Measurements from ENCODE around the gene UNCX. TPM values are rescaled to one million over a fixed set of nuclear protein-coding genes. Genes with fewer than 3 reads are reported as not detected.

UNCX gene
- total and polyA plus RNA-seq, 2 of the 4 experiments (the other 2 are of a cell fraction) = not detected

GRCh38 chr7:1281068-1281467, 48.4 kb downstream of the UNCX start:
- peaks cover 22% of the 10 kb centered on the region for H3K27me3 ChIP-seq (ENCODE audit: control insufficient read depth, insufficient read depth, low read length)
- TF ChIP-seq, protein P1, sequence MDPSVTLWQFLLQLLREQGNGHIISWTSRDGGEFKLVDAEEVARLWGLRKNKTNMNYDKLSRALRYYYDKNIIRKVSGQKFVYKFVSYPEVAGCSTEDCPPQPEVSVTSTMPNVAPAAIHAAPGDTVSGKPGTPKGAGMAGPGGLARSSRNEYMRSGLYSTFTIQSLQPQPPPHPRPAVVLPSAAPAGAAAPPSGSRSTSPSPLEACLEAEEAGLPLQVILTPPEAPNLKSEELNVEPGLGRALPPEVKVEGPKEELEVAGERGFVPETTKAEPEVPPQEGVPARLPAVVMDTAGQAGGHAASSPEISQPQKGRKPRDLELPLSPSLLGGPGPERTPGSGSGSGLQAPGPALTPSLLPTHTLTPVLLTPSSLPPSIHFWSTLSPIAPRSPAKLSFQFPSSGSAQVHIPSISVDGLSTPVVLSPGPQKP (IDR thresholded peaks at IDR 0.05; ENCODE audit: borderline replicate concordance, low read depth, low read length) = no peak
- TF ChIP-seq USF2 (IDR thresholded peaks at IDR 0.05; ENCODE audit: low read depth, low read length) = no peak
- TF ChIP-seq MAZ (IDR thresholded peaks at IDR 0.05; ENCODE audit: borderline replicate concordance, low read depth, low read length) = no peak
- TF ChIP-seq NFE2L2 (IDR thresholded peaks at IDR 0.05; ENCODE audit: low read depth, low read length) = no peak
- TF ChIP-seq MAFK (IDR thresholded peaks at IDR 0.05; ENCODE audit: low read depth, low read length) = no peak
- TF ChIP-seq CHD1 (IDR thresholded peaks at IDR 0.05; ENCODE audit: low read depth, low read length) = no peak
- TF ChIP-seq BHLHE40 (IDR thresholded peaks at IDR 0.05; ENCODE audit: low read depth, low read length) = no peak
- TF ChIP-seq, protein P2, sequence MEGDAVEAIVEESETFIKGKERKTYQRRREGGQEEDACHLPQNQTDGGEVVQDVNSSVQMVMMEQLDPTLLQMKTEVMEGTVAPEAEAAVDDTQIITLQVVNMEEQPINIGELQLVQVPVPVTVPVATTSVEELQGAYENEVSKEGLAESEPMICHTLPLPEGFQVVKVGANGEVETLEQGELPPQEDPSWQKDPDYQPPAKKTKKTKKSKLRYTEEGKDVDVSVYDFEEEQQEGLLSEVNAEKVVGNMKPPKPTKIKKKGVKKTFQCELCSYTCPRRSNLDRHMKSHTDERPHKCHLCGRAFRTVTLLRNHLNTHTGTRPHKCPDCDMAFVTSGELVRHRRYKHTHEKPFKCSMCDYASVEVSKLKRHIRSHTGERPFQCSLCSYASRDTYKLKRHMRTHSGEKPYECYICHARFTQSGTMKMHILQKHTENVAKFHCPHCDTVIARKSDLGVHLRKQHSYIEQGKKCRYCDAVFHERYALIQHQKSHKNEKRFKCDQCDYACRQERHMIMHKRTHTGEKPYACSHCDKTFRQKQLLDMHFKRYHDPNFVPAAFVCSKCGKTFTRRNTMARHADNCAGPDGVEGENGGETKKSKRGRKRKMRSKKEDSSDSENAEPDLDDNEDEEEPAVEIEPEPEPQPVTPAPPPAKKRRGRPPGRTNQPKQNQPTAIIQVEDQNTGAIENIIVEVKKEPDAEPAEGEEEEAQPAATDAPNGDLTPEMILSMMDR (conservative IDR thresholded peaks at IDR 0.05; ENCODE audit: low read depth, low read length) = no peak
- no peak for TF ChIP-seq RCOR1 (IDR thresholded peaks at IDR 0.05; ENCODE audit: insufficient replicate concordance, low read length)
- TF ChIP-seq RFX5 (IDR thresholded peaks at IDR 0.05; ENCODE audit: low read depth, low read length) = no peak
- TF ChIP-seq MXI1 (IDR thresholded peaks at IDR 0.05; ENCODE audit: borderline replicate concordance, low read depth, low read length) = no peak
- TF ChIP-seq POLR2A (IDR thresholded peaks at IDR 0.05; ENCODE audit: low read depth, low read length) = no peak
- no peak for TF ChIP-seq CEBPB (IDR thresholded peaks at IDR 0.05; ENCODE audit: low read depth, low read length)
- TF ChIP-seq SMC3 (IDR thresholded peaks at IDR 0.05; ENCODE audit: low read depth, low read length) = no peak
- no peak for TF ChIP-seq FOS (IDR thresholded peaks at IDR 0.05; ENCODE audit: low read depth, low read length)
- TF ChIP-seq RAD21 (IDR thresholded peaks at IDR 0.05; ENCODE audit: low read length) = no peak
- H2BK20ac ChIP-seq (ENCODE audit: low read depth, low read length) = no peak overlapping the region
- no peaks in the 10 kb centered on the region for H3K36me3 ChIP-seq (ENCODE audit: control insufficient read depth, insufficient read depth, low read length)
- H3K56ac ChIP-seq (ENCODE audit: extremely low read depth, insufficient read depth, low read length) = no peak overlapping the region
- no peak overlapping the region for H4K5ac ChIP-seq (ENCODE audit: low read depth, low read length)
- no peak overlapping the region for H2AK9ac ChIP-seq (replicated peaks; ENCODE audit: low read depth, low read length, poor library complexity)
- intact Hi-C loops (cut with micrococcal nuclease) (no loop called here), dilution Hi-C loops (cut with HindIII; ENCODE audit: low sequenced_read_pairs, unreplicated experiment) (no loop called here), in situ Hi-C loops (cut with MboI; ENCODE audit: low sequenced_read_pairs) (no loop called here)
- H3K4me3 ChIP-seq (ENCODE audit: insufficient read depth, low read depth, low read length) = no peak overlapping the region
- H3K18ac ChIP-seq (ENCODE audit: low read depth, low read length) = no peak overlapping the region
- H3K4ac ChIP-seq (ENCODE audit: low read depth, low read length) = no peak overlapping the region
- no peak for ATAC-seq (ENCODE audit: low read depth)
- no peak overlapping the region for H3K9ac ChIP-seq (ENCODE audit: low read depth, low read length)
- H4K8ac ChIP-seq (ENCODE audit: low read depth in 2 of 2, low read length in 2 of 2) = no peak overlapping the region
- 20% methylated on average over 1 of the region's 13 CpGs; no CpG with 5 or more reads in 1 of the 2 experiments for WGBS, 2 experiments (ENCODE audit: extremely low coverage in 2 of 2, insufficient read length in 1 of 2)
- H2AFZ ChIP-seq (replicated peaks; ENCODE audit: low read length, poor library complexity) = no peak overlapping the region
- H3K23ac ChIP-seq (ENCODE audit: low read depth, low read length) = no peak overlapping the region
- no peak overlapping the region for H4K91ac ChIP-seq (ENCODE audit: insufficient read depth, low read depth, low read length)
- no peak overlapping the region for H2BK15ac ChIP-seq (ENCODE audit: low read depth, low read length)
- no peaks in the 10 kb centered on the region for H4K20me1 ChIP-seq (ENCODE audit: insufficient read depth, low read length)
- ChIA-PET CTCF (no interaction called here), POLR2A (ENCODE audit: unreplicated experiment) (no interaction called here)
- no peak overlapping the region for H3K27ac ChIP-seq (ENCODE audit: insufficient read depth, low read length)
- BruUV-seq (replicated peaks) = no TSS peak
- no peak overlapping the region for H3K4me2 ChIP-seq (ENCODE audit: low read depth, low read length)
- DNase-seq = no peak
- no peaks in the 10 kb centered on the region for H3K9me1 ChIP-seq (ENCODE audit: insufficient read depth, low read length)
- no peak overlapping the region for H3K14ac ChIP-seq (replicated peaks; ENCODE audit: low read depth, low read length)
- H2BK5ac ChIP-seq (ENCODE audit: low read depth, low read length, poor library complexity, severe bottlenecking) = no peak overlapping the region
- H3K9me3 ChIP-seq (ENCODE audit: control insufficient read depth, insufficient read depth, low read length) = peaks cover 6% of the 10 kb centered on the region; the same call in 1 of the 2 replicates
- no peaks in the 10 kb centered on the region for H3K4me1 ChIP-seq (ENCODE audit: control insufficient read depth, insufficient read depth, low read length)
- H2BK120ac ChIP-seq (ENCODE audit: low read depth, low read length) = no peak overlapping the region
- no peaks in the 10 kb centered on the region for H3K79me1 ChIP-seq (ENCODE audit: low read depth in 1 of 2, low read length in 2 of 2)
- no peak overlapping the region for H2AK5ac ChIP-seq (ENCODE audit: low read depth, low read length)

Data from IMR-90 (cell line).